GM12878 (cell line): ENCODE data around the gene RREB1. TPM values are rescaled to one million over a fixed set of nuclear protein-coding genes. Genes with fewer than 3 reads are reported as not detected.

Experiments
- ATAC-seq: fragments of 200-7000 bp; cut with Tn5 transposase; 3 replicates; pipeline ENCODE4 v1.9.1; 2020; ENCODE audit warnings: mild to moderate bottlenecking, moderate library complexity
- BruUV-seq: library from RNA; stranded (reverse); fragments of 400-500 nt; replicated peaks from 2 replicates; lab custom pipeline; 2021; lab: Mats Ljungman, UMichigan
- CTCF ChIA-PET: fragments of 300-600 bp; sonication (Branson Sonifier 250); formaldehyde crosslinking; extraction: SDS; loops from one replicate; lab custom pipeline; 2021; ENCODE audit warnings: inconsistent platforms; lab: Yijun Ruan, JAX
- POLR2A ChIA-PET: fragments of 350-600 bp; formaldehyde crosslinking; extraction: SDS; loops from one replicate; lab custom pipeline; 2021; ENCODE audit warnings: inconsistent platforms; lab: Charles Lee
- RAD21 ChIA-PET: fragments of 300-600 bp; sonication (Branson Sonifier 250); formaldehyde crosslinking; loops from one replicate; lab custom pipeline; 2023; ENCODE audit warnings: antibody characterized with exemption; ENCODE audit not compliant: unreplicated experiment; lab: Charles Lee
- SMC1A ChIA-PET: fragments of 300-600 bp; sonication (Branson Sonifier 250); formaldehyde crosslinking; loops from one replicate; lab custom pipeline; 2023; ENCODE audit not compliant: unreplicated experiment, uncharacterized antibody; lab: Charles Lee
- DNase-seq: peaks from one replicate; pipeline ENCODE4 v3.0.0-alpha.2; 2011; ENCODE audit warnings: low read depth, low spot score
- FAIRE-seq: peaks from 3 replicates; lab custom pipeline; 2011; peaks lifted over from hg19 to GRCh38; lab: Jason Lieb, UNC
- H2AFZ ChIP-seq: 2 replicates; pipeline ENCODE4 v1.6.0; 2011; ENCODE audit warnings: low read depth, low read length, control low read depth; ENCODE audit not compliant: control insufficient read depth
- H3K27ac ChIP-seq: 2 replicates; pipeline ENCODE4 v1.5.1; 2011; ENCODE audit warnings: control low read depth; ENCODE audit not compliant: control insufficient read depth, insufficient read depth
- H3K27me3 ChIP-seq, 2 experiments: replicated peaks in 1 of 2; 2 replicates each; pipeline versions ENCODE4 v1.6.0 to v1.6.1; 2011; ENCODE audit warnings: low read length in 1 of 2; ENCODE audit not compliant: control insufficient read depth in 2 of 2, insufficient read depth in 2 of 2
- H3K36me3 ChIP-seq, 2 experiments: 2 replicates each; pipeline ENCODE4 v1.5.1; 2011; ENCODE audit warnings: low read length in 1 of 2; ENCODE audit not compliant: control insufficient read depth in 2 of 2, insufficient read depth in 2 of 2
- H3K4me1 ChIP-seq: 2 replicates; pipeline ENCODE4 v1.6.1; 2011; ENCODE audit warnings: mild to moderate bottlenecking, low read length, moderate library complexity, mixed read lengths; ENCODE audit not compliant: control insufficient read depth, insufficient read depth
- H3K4me2 ChIP-seq: 2 replicates; pipeline ENCODE4 v1.6.0; 2011; ENCODE audit warnings: control low read depth; ENCODE audit not compliant: control insufficient read depth, insufficient read depth
- H3K4me3 ChIP-seq: fragments of 200-600 bp; sonication (generic); 2 replicates; pipeline ENCODE4 v1.5.1; 2016
- H3K79me2 ChIP-seq: 2 replicates; pipeline ENCODE4 v1.6.0; 2011; ENCODE audit warnings: low read length; ENCODE audit not compliant: control insufficient read depth, insufficient read depth
- H3K9ac ChIP-seq: 2 replicates; pipeline ENCODE4 v1.8.0; 2011; ENCODE audit warnings: low read length, control low read depth, mixed read lengths; ENCODE audit not compliant: control insufficient read depth, insufficient read depth
- H3K9me3 ChIP-seq: replicated peaks from 3 replicates; pipeline ENCODE4 v1.5.1; 2011; ENCODE audit warnings: mild to moderate bottlenecking, low read length; ENCODE audit not compliant: control insufficient read depth, insufficient read depth
- H4K20me1 ChIP-seq: 2 replicates; pipeline ENCODE4 v1.6.0; 2011; ENCODE audit not compliant: control insufficient read depth, insufficient read depth
- CEBPB ChIP-seq, 2 experiments: fragments of 150-350 bp in 1 of 2; IDR thresholded peaks; 2 replicates each; pipeline ENCODE4 v1.6.1; 2012 to 2014; ENCODE audit warnings: low read depth in 2 of 2, low read length in 2 of 2, borderline replicate concordance in 1 of 2, inconsistent platforms in 1 of 2
- KAT2A ChIP-seq: conservative IDR thresholded peaks from 2 replicates; pipeline ENCODE4 v1.6.1; 2011; ENCODE audit warnings: low read depth, low read length; ENCODE audit not compliant: control insufficient read depth
- PRDM15 ChIP-seq: fragments of 450-650 bp; formaldehyde crosslinking; IDR thresholded peaks from 2 replicates; pipeline ENCODE4 v1.4.0; 2020; ENCODE audit warnings: mild to moderate bottlenecking, moderate library complexity
- WGBS: methylation state at CpG from one replicate; pipeline ENCODE4 v1.1.6; 2016; ENCODE audit warnings: low lambda C conversion rate; ENCODE audit not compliant: insufficient replicate concordance, insufficient coverage; ENCODE audit errors: missing lambda C conversion rate; 5-methylcytosine and 5-hydroxymethylcytosine counted together
- in situ Hi-C: fragments of 300-500 bp; cut with MboI; formaldehyde crosslinking; loops from 9 replicates; pipeline ENCODE4 v1.14.3; 2018; ENCODE audit warnings: mixed read lengths
- intact Hi-C: fragments of 100-400 bp; cut with micrococcal nuclease; formaldehyde crosslinking; loops from one replicate; pipeline ENCODE4 v1.14.2; 2022; ENCODE audit not compliant: unreplicated experiment
- polyA plus RNA-seq, 11 experiments: library from polyadenylated mRNA; depleted of rRNA in 4 of 11; unstranded in 6 of 11; stranded (reverse) in 5 of 11; fragments of >200 nt; fragmentation: Nextera tagmentation in 4 of 11; fragmentation: Illumina TruSeq in 1 of 11; extraction: Ambion mirVana in 4 of 11; extraction: Trizol in 1 of 11; gene quantifications; 1 replicate in 1 of 11; 2 replicates in 10 of 11; pipeline versions ENCODE4 v1.2.1 to v1.2.3, GENCODE V29; 2011 to 2016; ENCODE audit warnings: inconsistent platforms in 2 of 11, missing spikeins in 2 of 11, low read depth in 1 of 11
- total RNA-seq, 4 experiments: library from RNA; depleted of rRNA in 3 of 4; stranded (reverse); fragments of >200 nt in 3 of 4; fragmentation: Illumina TruSeq in 1 of 4; extraction: Trizol in 1 of 4; gene quantifications; 2 replicates each; pipeline versions ENCODE4 v1.2.1 to v1.2.3, GENCODE V29; 2013 to 2021
- TF ChIP-seq, protein P1 (sequence below): IDR thresholded peaks from 2 replicates; pipeline ENCODE4 v1.6.1; 2011; ENCODE audit warnings: borderline replicate concordance, low read depth, mild to moderate bottlenecking, moderate library complexity, mixed read lengths, low read length; ENCODE audit not compliant: insufficient read depth; ENCODE audit errors: extremely low read length

Gene RREB1
- total and polyA plus RNA-seq, 10 of the 15 experiments (the other 5 are each of a cell fraction or from before 2014, with no cell fraction given), result 1.9 to 30.3 (median 8.6) TPM

GRCh38 chr6:7062451-7063162 is 45.2 kb upstream of the RREB1 start:
- ATAC-seq, result no peak
- no peaks in the 10 kb centered on the region for H4K20me1 ChIP-seq
- H3K79me2 ChIP-seq, result no peaks in the 10 kb centered on the region
- no peaks in the 10 kb centered on the region for H3K27me3 ChIP-seq
- no peak for FAIRE-seq
- H3K27ac ChIP-seq, result no peak overlapping the region
- no peak for TF ChIP-seq PRDM15 (CRISPR knock-in tag)
- no peak for TF ChIP-seq KAT2A
- TF ChIP-seq, protein P1, sequence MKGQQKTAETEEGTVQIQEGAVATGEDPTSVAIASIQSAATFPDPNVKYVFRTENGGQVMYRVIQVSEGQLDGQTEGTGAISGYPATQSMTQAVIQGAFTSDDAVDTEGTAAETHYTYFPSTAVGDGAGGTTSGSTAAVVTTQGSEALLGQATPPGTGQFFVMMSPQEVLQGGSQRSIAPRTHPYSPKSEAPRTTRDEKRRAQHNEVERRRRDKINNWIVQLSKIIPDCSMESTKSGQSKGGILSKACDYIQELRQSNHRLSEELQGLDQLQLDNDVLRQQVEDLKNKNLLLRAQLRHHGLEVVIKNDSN, result no peak
- TF ChIP-seq CEBPB (IDR thresholded peaks at IDR 0.05; ENCODE audit: borderline replicate concordance in 1 of 2, low read depth in 2 of 2, low read length in 2 of 2), result no peak
- no peak overlapping the region for H3K9ac ChIP-seq
- ChIA-PET POLR2A (no interaction called here), RAD21 (no interaction called here), SMC1A (interaction anchor here (0.6 kb wide), 1 partner anchor 930 kb away, joined by 4 read pairs; no protein-coding TSS in a partner anchor), CTCF (no interaction called here)
- no peaks in the 10 kb centered on the region for H3K9me3 ChIP-seq
- WGBS, result 67% methylated on average over 11 of the region's 11 CpGs
- no peak overlapping the region for H3K4me2 ChIP-seq
- intact Hi-C loops (no loop called here), in situ Hi-C loops (no loop called here)
- BruUV-seq, result no TSS peak
- H2AFZ ChIP-seq, result no peak overlapping the region
- no peak overlapping the region for H3K4me3 ChIP-seq
- no peaks in the 10 kb centered on the region for H3K36me3 ChIP-seq
- H3K4me1 ChIP-seq, result no peaks in the 10 kb centered on the region
- no peak for DNase-seq
